Ishikawa (cell line): ENCODE measurements around the gene THRB.

ENCODE experiments used
- CREB1 ChIP-seq: IDR thresholded peaks from 2 replicates; pipeline ENCODE4 v1.6.1; 2012; ENCODE audit warnings: low read depth
- EGR1 ChIP-seq: IDR thresholded peaks from 2 replicates; pipeline ENCODE4 v1.6.1; 2012
- EP300 ChIP-seq: IDR thresholded peaks from 2 replicates; pipeline ENCODE4 v1.6.1; 2012; ENCODE audit warnings: borderline replicate concordance
- MAX ChIP-seq: IDR thresholded peaks from 2 replicates; pipeline ENCODE4 v1.6.1; 2012
- NFIC ChIP-seq: IDR thresholded peaks from 2 replicates; pipeline ENCODE4 v1.6.1; 2012
- RAD21 ChIP-seq: IDR thresholded peaks from 2 replicates; pipeline ENCODE4 v1.6.1; 2012; ENCODE audit warnings: low read depth
- REST ChIP-seq: IDR thresholded peaks from 2 replicates; pipeline ENCODE4 v1.6.1; 2012; ENCODE audit warnings: low read depth, mild to moderate bottlenecking
- YY1 ChIP-seq: IDR thresholded peaks from 2 replicates; pipeline ENCODE4 v1.6.1; 2012; ENCODE audit warnings: low read depth

- no peak for TF ChIP-seq MAX
- TF ChIP-seq EGR1, result no peak
- TF ChIP-seq EP300, result no peak
- TF ChIP-seq REST, result no peak
- no peak for TF ChIP-seq NFIC
- no peak for TF ChIP-seq RAD21
- no peak for TF ChIP-seq YY1
- no peak for TF ChIP-seq CREB1
Measured at GRCh38 chr3:24352893-24353553, 141.6 kb downstream of the THRB start.
